Activated CD4-positive, CD25-positive, alpha-beta regulatory T cell (primary cell): Measurements from ENCODE around the gene ZSCAN31.

Experiments used
- DNase-seq, 4 experiments: peaks; one replicate each; lab custom pipeline; 2025; lab: John Stamatoyannopoulos, UW

The ZSCAN31 gene

DNA sequence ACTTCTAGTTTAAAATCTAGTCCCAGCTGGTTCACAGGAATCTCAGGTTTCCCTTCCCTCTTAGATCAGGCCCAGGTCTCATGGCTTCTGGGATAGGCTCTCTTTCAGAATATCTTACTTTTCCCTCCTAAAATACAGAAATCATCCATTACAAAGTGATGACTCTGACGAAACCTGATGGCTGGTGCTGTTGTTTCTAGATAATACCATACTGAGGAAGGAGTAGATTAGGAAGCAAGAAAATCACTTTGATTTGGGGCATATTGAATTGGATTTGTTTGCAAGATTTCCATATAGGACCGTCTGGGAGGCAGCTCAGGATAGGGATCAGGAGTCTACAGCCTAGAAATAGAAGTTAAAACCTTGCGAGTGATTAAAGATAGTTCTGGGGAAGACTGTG lies 17.4 kb upstream of the ZSCAN31 start:
- DNase-seq: no peak

DNA sequence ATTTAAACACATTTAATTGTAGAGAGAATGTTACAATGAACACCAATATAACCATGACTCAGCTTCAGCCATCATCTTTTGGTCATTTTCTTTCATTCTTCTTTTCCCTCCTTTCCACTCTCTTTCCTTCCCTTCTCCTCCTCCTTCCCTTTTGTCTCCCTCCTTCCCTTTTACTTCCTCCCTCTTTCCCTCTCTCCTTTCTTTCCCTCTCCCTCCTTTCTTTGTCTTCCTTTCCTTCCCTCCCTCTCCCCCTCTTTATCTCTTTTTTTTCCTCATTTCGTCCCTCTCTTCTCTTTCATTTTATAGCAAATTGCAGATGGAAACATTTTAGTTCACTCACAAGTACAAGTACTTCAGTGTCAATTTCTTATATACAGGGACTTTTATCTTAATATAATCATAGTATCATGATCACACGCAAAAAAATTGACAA lies 15.6 kb upstream of the ZSCAN31 start:
- DNase-seq: no peak

DNA sequence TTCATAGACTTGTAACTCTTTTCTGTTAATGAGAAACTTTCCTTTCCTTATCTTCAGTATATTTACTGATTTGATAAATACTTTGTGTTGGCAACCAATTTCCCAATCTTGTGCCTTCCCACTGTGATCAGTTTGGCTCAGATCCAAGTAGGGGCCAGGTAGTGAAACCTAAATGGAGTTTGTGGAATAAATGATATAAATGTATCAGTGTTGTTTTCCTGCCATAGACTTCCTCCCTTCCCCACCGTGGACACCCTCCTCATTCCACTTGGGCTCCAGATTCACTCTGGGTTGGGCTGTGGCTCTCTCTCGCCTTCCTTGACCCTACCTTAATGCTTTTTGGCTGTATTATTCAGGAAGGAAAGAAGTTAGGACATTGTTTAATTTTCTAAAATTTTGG lies 15.1 kb upstream of the ZSCAN31 start:
- no peak for DNase-seq

DNA sequence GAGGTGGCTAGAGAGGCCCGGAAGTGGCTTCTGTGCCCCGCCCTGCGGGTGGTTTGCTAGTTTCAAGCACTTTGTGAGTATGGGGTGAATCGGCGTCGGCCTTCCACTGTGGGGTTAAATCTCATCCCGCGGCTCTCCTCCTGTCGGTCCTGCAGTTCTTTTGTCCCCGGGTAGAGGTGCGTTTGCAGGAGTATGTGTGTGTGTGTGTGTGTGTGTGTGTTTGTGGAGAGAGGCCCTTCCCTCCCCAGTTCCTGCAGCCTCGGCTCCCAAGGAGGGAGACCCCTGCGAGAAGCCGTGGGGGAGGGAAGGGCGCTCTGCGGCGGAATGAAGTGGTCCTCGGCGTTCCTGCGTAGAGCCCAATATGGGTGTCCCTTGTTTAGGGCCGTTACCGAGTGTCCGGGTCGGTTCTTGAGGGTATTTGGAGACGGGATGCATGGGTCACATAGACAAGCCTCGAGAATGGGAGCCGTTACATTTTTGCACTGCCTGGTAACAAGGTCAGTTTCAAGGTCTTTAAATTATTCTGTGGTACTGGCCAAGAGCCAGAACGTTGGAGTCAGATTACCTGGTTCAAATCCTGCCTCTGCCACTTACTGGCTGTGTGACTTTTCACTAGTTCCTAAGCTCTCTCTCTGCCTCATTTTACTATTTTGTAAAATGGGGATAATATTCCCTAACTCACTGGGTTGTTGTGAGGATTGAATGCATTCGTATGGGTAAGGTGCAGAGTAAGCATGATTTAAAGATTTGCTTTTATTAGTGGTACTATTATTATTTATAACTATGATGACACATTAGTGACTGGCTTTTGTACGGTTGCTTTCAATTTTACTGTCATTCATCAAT lies 14.2 kb upstream of the ZSCAN31 start, which contains the start of gene ZKSCAN3:
Gene ZKSCAN3, plus strand, starts transcription at position 56 of the 846 bp plus-strand sequence. CDS start 9,640 bp downstream, outside the sequence.
- DNase-seq: peak; percentile 61 to 69 (median 66)

DNA sequence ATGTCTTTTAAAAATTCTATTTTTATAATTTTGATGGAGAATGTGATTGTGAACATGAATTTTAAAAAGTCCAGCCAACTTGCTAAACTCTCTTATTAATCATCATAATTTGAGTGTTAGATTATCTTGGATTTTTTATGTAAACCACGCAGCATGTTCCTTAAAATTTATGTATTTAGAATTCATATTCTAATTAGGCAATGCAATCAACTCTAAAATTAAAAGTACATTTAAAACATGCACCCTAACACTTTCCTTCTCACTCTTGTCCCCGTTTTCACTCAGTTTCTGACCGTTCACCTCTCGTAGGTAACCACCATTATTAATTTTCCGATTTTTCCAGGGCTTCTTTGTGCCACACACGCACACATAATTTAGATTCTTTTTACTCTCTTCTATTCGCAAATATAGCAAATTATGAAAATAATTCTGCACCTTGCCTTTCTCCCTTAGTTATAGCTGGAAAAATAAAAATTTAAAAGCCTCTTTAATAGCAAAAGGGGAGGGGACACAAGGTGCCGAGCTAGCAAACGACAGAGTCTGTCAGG lies 13.5 kb upstream of the ZSCAN31 start:
- no peak for DNase-seq

DNA sequence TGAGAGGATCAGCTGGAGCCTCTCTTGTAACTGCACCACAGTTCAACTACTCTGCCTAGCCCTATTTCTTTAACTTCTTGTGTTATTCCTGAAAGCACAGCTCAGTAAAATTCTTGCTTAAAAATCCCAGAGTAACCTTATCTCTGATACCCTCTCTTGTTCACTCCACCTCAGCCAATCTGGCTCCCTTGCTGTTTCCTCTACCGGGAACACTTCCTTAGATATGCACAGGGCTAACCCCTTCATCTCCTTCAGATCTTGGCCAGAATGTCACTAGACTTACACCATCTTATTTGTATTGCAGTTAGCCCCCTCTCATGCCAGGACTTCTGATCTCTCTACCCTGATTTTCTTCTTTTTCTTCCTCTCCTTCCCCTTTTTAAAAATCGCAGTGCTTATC lies 11.2 kb upstream of the ZSCAN31 start:
- DNase-seq: no peak

DNA sequence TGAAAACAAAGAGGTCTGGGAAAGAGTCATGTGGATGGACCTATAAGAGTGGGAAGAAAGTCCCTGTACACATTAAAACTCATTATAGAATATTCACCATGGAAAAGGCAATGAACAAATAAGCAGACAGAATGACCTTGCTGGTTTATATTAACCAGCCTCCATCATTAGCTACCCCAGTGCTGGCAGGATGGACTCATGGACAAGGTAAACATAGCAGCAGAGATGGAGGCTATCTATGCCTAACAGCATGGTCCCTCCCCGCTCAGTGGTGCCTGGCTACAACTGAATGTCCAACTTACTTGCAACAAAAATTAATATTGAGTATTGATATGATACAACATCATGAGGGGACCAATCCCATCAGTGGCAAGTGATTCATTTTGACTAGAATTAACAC lies 9.3 kb upstream of the ZSCAN31 start:
- no peak for DNase-seq

DNA sequence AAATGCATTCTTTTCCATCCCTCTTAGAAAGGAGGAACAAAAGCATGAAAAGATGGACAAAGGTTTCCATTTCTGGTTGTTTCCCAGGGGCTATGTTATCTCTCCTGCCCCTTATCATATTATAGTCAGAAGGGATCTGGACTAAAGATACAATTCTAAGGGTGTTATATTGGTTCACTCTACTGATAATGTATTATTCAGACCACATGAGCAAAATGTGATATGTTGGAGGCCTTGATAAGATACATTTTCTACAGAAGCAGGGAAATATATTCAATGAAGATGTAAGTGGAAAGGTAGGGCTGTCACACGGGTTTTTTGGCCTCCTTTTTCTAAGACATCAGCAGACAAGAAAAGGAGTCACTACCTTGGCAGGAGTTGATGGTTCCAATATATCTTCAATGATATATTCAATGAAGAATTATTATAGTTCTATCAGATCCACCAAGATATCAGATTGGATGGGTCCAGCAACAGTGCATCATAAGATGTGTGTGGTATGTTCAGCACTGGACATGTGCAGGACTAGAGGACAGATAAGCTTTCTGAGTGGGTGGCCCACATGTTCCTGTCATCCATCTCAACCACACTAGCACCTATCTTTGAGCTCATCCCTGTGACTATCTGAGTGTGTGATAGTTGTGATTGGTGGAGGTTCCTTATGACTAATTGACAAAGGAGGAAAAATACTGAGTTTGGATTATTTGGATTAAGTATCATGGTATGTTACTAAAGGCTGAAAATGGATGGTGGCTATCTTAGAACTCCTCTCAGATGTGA lies 8.1 kb upstream of the ZSCAN31 start:
- DNase-seq: no peak

DNA sequence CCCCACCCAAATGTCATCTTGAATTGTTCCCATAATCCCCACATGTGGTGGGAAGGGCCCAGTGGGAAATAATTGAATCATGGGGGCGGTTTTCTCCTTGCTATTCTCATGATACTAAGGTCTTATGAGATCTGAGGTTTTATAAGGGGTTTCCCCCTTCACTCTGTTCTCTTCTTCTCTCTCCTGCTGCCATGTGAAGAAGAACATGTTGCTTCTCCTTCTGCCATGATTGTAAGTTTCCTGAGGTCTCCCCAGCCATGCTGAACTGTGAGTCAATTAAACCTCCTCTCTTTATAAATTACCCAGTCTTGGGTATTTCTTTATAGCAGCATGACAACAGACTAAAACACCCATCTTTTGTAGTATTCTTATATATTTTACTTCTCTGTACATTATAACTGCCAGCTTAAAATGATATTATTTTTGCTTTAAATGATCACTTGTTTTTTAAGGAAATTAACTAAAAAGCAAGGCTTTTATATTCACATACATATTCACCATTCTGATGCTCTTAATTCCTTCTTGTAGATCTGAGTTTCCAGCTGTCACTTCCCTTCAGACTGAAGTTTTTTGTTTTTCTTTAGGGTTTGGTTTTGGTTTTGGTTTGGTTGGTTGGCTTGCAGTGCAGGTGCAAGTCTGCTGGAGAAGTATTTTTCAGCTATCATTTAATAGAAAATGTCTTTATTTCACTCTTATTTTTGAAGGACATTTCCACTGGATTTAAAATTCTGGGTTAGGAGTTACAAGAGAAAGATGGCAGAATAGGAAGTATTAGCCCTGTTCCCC lies 4.6 kb upstream of the ZSCAN31 start:
- DNase-seq: no peak

DNA sequence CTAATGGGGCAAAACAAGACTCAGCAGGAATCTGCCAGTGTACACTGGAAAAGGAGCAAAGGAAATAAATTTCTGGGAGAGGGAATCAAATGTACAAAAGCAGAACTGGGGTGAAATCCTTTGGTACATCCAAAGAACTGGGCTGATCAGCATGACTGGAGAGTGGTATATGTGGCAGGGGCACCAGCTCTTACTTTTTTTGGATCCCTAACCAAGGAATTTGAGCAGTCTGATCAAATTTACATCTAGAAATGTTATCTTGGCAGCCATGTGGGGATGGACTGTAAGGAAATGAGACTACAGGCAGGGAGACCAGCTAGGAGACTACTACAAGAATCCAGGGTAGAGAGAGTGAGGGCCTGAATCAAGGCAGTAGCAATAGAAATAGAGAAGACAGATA lies 1.2 kb upstream of the ZSCAN31 start:
- DNase-seq: no peak

DNA sequence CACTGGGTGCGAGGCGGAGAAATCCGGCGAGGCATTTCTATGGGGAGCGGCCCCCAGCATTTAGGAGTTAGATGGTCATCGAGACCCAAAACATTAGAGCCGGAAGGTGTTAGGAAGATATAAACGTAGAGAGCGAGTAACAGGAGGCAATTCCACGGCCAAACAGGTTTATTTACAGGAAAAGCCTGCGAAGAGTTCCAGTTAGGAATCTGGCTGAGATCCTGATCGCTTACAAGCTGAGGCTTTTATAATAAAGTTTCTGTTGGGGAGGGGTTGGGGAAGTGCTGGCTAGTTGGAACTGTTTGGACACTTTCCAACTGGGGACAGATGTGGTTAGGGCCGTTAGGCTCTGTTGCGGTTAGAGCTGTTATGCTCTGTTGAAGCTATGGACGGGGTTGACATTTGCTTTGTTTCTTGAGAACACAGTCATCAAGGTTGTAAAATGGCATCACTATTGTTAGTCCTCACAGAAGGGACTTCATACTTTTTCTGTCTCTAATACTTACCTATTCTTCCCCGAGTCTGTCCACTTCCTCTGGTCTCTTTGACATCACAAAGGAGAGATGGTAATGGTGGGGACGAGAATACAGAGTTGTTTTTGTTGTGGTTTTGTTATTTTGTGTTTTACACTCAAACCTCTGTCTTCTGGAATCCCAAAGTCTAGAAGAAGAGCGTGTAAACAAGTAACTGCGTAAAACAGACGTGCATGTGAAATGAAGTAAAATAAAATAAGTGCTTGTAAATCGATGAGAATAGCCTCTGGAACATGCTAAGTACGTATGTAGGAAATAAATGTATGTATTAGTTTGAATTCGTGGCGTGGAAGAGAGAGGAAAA lies 554 bp upstream of the ZSCAN31 start:
- no peak for DNase-seq

DNA sequence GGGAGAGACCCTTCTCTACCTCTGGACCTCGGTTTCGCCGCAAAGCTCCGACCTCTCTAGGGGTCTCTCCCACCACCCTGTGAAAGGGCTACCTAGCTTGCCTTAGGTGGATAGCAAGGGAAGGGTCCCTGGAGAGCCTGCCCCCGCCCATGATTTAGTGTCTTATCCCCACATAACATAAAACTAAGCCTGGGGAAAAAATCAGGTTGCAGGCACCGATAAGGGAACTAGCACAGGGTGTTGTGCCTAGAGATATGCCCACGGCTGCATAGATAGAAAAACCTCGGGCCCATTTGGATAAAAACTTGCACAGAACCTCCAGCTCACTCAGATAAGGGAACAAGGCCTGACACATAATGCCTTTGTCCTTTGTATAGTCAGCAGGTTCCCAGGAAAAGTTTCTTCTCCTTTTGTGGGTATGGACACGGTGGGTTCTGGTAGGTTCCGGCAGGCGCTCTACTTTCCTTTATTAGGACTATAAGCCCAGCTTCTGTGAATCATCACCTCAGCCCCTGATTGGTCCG lies 846 bp downstream of the ZSCAN31 start:
- no peak for DNase-seq

DNA sequence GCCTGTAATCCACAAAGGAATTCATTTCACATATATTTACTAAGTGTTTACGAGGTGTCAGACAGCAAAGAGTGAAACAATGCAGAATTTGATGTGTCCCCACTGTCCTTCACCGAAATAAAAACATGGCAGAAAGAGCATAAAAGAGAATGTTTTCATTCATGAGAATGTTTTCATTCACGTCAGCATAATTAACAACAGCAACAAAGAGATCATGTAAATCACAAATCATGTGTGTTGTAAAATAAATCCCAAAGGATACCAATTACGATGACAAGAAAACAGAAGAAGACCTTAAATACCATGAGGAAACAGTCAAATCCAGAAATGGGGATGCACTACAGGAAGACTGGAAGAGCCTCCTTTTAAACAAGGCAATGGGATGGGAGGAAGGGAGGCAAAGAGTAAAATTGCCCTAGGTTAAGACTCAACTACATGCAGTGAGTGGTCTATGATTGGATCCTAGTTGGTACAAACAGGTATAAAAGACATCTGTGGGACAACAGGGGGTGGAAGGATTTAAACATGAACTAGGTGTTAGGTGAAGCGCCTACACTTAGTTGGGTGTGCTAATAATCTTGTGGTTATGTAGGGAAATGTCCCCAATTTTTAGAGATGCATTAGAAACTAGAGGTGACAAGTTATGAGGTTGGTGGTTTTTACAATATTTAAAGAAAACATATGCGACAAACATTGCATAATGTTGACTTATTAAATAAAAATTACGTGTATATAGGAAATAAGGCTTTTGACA lies 1.5 kb downstream of the ZSCAN31 start:
- no peak for DNase-seq

DNA sequence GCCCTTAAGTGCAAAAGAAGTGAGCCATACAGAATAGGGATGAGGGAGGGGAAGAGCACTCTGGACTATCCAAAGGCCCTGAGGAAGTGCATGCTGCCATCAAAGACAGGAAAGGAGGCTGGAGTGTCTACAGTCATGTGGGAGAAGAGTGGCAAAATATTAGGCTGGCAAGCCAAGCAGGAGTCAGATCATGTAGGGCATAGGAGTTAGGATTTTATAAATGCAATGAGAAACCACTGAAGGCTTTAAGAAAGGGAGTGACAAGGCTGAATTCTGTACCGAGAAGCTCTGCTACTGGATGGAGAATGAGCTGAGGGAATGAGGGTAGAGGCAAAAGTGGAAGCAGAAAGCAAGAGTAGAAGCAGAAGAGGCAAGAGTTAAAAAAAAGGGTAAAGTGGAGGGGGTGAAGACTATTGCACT lies 2.3 kb downstream of the ZSCAN31 start:
- no peak for DNase-seq

DNA sequence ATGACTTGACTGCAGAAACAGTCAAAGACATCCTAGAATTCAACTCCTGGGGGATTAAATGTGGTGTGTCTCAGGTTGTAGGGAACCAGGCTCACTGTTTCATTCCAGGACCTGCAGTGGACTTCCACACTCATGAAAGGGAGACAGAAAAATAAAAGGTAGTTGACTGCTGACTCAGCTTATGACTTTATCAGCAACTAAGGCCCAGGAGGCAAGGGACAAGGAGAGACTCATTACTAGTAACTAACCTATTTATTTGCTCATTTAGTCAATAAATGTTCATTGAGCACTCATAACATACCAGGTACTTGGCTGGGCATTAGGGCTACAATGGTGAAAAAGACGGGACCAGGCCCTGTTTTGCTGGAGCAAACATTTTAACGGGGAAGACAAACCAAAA lies 2.9 kb downstream of the ZSCAN31 start:
- DNase-seq: no peak

DNA sequence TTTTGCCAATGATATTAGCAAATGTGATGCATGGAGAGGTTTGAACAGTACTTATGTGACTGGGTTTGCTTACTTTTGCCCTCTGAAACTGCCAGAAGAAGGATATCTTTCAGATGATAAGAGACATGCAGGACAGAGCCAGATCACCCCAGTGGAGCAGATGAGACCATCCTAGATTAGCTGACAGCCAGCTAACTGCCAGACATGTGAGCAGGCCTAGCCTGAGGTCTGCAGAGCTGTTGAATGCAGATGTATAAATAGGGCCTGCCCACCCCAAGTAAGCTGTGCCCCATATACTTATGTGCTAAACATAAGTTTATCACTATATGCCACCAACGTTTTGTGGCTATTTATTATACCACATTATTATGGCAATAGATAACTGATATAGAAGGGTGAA lies 5.9 kb downstream of the ZSCAN31 start:
- no peak for DNase-seq

DNA sequence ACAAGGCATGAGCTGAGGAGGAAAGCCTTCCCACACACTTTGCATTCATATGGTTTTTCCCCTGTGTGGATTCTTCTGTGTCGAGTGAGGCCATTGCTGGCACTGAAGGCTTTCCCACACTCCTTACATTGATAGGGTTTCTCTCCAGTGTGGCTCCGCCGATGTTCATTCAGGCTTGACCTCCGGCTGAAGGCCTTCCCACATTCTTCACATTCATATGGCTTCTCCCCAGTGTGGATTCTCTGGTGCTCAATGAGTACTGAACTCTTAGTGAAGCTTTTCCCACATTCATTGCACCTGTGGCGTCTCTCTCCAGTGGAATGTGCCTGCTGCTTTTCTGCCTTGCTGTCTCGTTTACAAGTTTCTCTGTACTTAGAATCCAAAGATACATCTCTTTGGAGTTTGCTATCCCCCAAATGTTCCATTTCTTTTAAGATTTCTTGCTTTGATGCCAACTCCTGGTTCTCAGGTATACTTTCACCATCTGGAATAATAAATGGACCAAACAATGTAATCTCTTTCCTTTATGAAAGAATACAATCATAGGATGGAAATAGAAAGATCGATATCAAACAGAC lies 9.5 kb downstream of the ZSCAN31 start:
- no peak for DNase-seq

DNA sequence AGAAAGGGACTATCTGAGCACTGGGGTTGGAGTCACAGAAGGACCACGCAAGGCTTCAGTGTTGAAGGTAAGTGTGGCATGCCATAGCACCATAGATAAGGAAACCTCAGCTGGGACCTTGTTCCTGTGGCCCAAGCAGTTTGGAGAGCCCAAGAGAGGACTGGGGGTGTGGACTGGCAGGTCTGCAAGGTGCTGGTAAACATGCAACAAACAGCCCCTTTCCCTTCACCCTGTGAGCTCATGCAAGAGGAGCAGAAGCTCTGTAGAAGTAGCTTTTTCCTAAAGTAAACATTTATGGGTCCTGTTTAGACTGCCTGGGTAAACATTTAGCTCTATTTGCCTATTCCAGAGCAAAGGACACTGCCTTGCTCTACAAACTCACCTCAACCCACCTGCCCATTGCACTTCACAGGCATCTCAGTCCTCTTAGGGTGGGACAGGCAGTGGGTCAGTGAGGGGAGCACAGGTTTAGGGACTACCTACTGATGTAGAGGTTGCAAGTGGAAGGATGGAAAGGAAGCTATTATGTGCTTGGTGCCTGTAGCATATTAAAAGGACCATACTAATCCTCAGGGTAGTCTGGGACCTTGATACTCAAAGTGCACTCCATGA lies 12.0 kb downstream of the ZSCAN31 start:
- DNase-seq: no peak

DNA sequence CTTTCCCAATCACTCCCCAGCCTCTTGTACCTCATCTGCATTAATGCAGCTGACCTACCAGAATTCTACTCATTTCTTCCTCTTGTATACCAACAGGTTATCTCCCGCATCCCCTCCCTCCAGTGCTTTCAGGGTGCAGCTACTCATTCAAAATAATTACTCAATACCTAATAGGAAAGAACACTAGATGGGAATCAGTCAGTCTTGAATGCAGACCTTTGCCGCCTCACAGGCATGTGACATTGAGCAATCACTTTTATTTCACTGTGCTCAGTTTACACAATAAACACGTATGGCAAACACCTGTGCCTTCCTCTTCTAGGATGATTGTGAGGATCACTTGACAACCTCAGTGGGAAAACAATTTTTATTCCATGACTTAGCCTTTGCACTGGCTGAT lies 13.3 kb downstream of the ZSCAN31 start:
- DNase-seq: no peak
